GM23248 (cell line): ENCODE results near the gene SLC39A2. TPM values are rescaled to one million over a fixed set of nuclear protein-coding genes. Genes with fewer than 3 reads are reported as not detected.
"Not testable (repeated sequence)": the region's sequence is repeated elsewhere in the genome, so short reads cannot be mapped to it uniquely, and the experiment has no call there.

Experiments
- DNase-seq: peaks from one replicate; pipeline ENCODE4 v3.0.0-alpha.2; 2015
- H2AFZ ChIP-seq: fragments of 200-600 bp; sonication (generic); 2 replicates; pipeline ENCODE4 v1.6.1; 2016; ENCODE audit warnings: antibody characterized with exemption
- H3F3A ChIP-seq: fragments of 200-600 bp; sonication (generic); 2 replicates; pipeline ENCODE4 v1.6.1; 2016; ENCODE audit warnings: mild to moderate bottlenecking, antibody characterized with exemption, mixed run types; ENCODE audit not compliant: insufficient read depth
- H3K27ac ChIP-seq: fragments of 200-600 bp; sonication (generic); 2 replicates; pipeline ENCODE4 v1.5.1; 2016; ENCODE audit warnings: mild to moderate bottlenecking
- H3K27me3 ChIP-seq: fragments of 200-600 bp; sonication (generic); replicated peaks from 2 replicates; pipeline ENCODE4 v1.6.1; 2016; ENCODE audit warnings: mild to moderate bottlenecking; ENCODE audit not compliant: insufficient read depth
- H3K36me3 ChIP-seq: fragments of 200-600 bp; sonication (generic); 2 replicates; pipeline ENCODE4 v1.6.1; 2016; ENCODE audit warnings: low read depth, mild to moderate bottlenecking
- H3K4me1 ChIP-seq: fragments of 200-600 bp; sonication (generic); 2 replicates; pipeline ENCODE4 v1.6.1; 2016; ENCODE audit warnings: mild to moderate bottlenecking; ENCODE audit not compliant: insufficient read depth
- H3K4me2 ChIP-seq: fragments of 200-600 bp; sonication (generic); one replicate; pipeline ENCODE4 v1.6.1; 2016; ENCODE audit warnings: mild to moderate bottlenecking; ENCODE audit not compliant: unreplicated experiment
- H3K4me3 ChIP-seq: fragments of 200-600 bp; sonication (generic); 2 replicates; pipeline ENCODE4 v1.5.1; 2016; ENCODE audit warnings: mild to moderate bottlenecking
- H3K79me2 ChIP-seq: fragments of 200-600 bp; sonication (generic); 2 replicates; pipeline ENCODE4 v1.6.1; 2016; ENCODE audit warnings: mild to moderate bottlenecking; ENCODE audit not compliant: insufficient read depth
- H3K9ac ChIP-seq: fragments of 200-600 bp; sonication (generic); 2 replicates; pipeline ENCODE4 v1.6.1; 2016; ENCODE audit warnings: mild to moderate bottlenecking
- H3K9me2 ChIP-seq: fragments of 200-600 bp; sonication (generic); 2 replicates; pipeline ENCODE4 v1.6.1; 2016; ENCODE audit warnings: mixed run types, mild to moderate bottlenecking, moderate library complexity; ENCODE audit not compliant: insufficient read depth
- H3K9me3 ChIP-seq: fragments of 200-600 bp; sonication (generic); one replicate; pipeline ENCODE4 v1.6.1; 2017; ENCODE audit warnings: low read depth
- H4K20me1 ChIP-seq: fragments of 200-600 bp; sonication (generic); 2 replicates; pipeline ENCODE4 v1.6.0; 2016; ENCODE audit not compliant: insufficient read depth
- EZH2 ChIP-seq: fragments of 200-600 bp; sonication (generic); IDR thresholded peaks from 2 replicates; pipeline ENCODE4 v1.6.1; 2018; ENCODE audit warnings: antibody characterized with exemption, mild to moderate bottlenecking; ENCODE audit not compliant: insufficient read depth, poor library complexity, severe bottlenecking
- EZH2phosphoT487 ChIP-seq: fragments of 200-600 bp; sonication (generic); IDR thresholded peaks from 2 replicates; pipeline ENCODE4 v1.6.1; 2018; ENCODE audit warnings: antibody characterized with exemption, moderate library complexity, mild to moderate bottlenecking, low read depth; ENCODE audit not compliant: insufficient read depth
- WGBS, 2 experiments: methylation state at CpG; one replicate each; pipeline ENCODE4 v1.1.6; 2015 to 2017; ENCODE audit warnings: low lambda C conversion rate in 2 of 2, low coverage in 1 of 2; ENCODE audit errors: missing lambda C conversion rate in 2 of 2; 5-methylcytosine and 5-hydroxymethylcytosine counted together
- in situ Hi-C: fragments of 300-500 bp; cut with MboI; formaldehyde crosslinking; loops from 2 replicates; pipeline ENCODE4 v1.15.0; 2020
- polyA plus RNA-seq: library from polyadenylated mRNA; unstranded; fragments of >200 nt; fragmentation: Nextera tagmentation; extraction: Ambion mirVana; gene quantifications from 2 replicates; pipeline ENCODE4 v1.2.1, GENCODE V29; 2016
- total RNA-seq: library from RNA; depleted of rRNA; stranded (reverse); fragments of >200 nt; shearing (Covaris generic); gene quantifications from 2 replicates; pipeline ENCODE4 v1.2.3, GENCODE V29; 2014

SLC39A2 gene
- total and polyA plus RNA-seq, 2 experiments from 2014 or later: 0.24 TPM; not detected in 1

GRCh38 chr14:20997564-20997963 is 1.5 kb upstream of the SLC39A2 start:
- Histone ChIP-seq H3K79me2 (peaks cover 6% of the 10 kb centered on the region; the same call in 1 of the 2 replicates), H2AFZ (no peak overlapping the region), H3K9me2 (no peaks in the 10 kb centered on the region), H3K4me2 (no peak overlapping the region), H3K9ac (no peak overlapping the region), H3K9me3 (no peaks in the 10 kb centered on the region), H4K20me1 (no peaks in the 10 kb centered on the region), H3K4me3 (no peak overlapping the region), H3K36me3 (peaks cover 30% of the 10 kb centered on the region), H3K27me3 (no peaks in the 10 kb centered on the region), H3K27ac (no peak overlapping the region), H3F3A (peaks cover 23% of the 10 kb centered on the region), H3K4me1 (peaks cover 11% of the 10 kb centered on the region)
- DNase-seq: no peak
- in situ Hi-C loops: no loop called here
- TF ChIP-seq EZH2phosphoT487 (no peak), EZH2 (no peak)
- WGBS, 2 experiments: 65 to 71% methylated on average over 6 of the region's 6 CpGs

GRCh38 chr14:20998139-20998538 is 954 bp upstream of the SLC39A2 start:
- no peak overlapping the region for H2AFZ ChIP-seq
- no peak for DNase-seq
- in situ Hi-C loops: no loop called here
- H3K79me2 ChIP-seq: no peaks in the 10 kb centered on the region; the same call in 1 of the 2 replicates
- no peak overlapping the region for H3K9ac ChIP-seq
- peak overlapping the region; percentile 54 for H3K27ac ChIP-seq
- H3K4me2 ChIP-seq: no peak overlapping the region
- WGBS, 2 experiments: 60 to 62% methylated on average over 3 of the region's 3 CpGs
- H3K4me1 ChIP-seq: peaks cover 11% of the 10 kb centered on the region
- no peaks in the 10 kb centered on the region for H4K20me1 ChIP-seq
- TF ChIP-seq EZH2phosphoT487: no peak
- no peak for TF ChIP-seq EZH2
- H3K9me2 ChIP-seq: no peaks in the 10 kb centered on the region
- no peaks in the 10 kb centered on the region for H3K27me3 ChIP-seq
- no peak overlapping the region for H3K4me3 ChIP-seq
- H3K36me3 ChIP-seq: peaks cover 24% of the 10 kb centered on the region
- peaks cover 23% of the 10 kb centered on the region for H3F3A ChIP-seq
- H3K9me3 ChIP-seq: no peaks in the 10 kb centered on the region

DNA sequence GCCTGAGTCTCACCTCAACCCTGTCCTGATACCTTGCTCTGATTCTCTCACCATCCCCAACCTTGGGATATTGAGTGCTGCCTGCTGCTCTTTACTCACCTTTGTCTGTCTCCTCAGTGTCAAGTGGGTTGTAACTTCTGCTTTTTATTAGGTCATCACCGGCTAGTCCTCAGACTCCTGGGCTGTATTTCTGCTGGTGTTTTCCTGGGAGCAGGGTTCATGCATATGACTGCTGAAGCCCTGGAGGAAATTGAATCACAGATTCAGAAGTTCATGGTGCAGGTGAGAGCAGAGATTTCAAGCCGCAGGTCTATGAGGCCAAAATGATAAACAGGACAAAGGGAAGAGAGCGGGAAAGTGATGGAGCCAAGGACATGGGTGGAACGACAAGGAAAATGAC is 498 bp downstream of the SLC39A2 start:
- peaks cover 23% of the 10 kb centered on the region for H3F3A ChIP-seq
- H3K4me3 ChIP-seq: no peak overlapping the region
- 72 to 80% methylated on average over 4 of the region's 4 CpGs for WGBS, 2 experiments
- no peak overlapping the region for H3K9ac ChIP-seq
- H3K36me3 ChIP-seq: peaks cover 18% of the 10 kb centered on the region
- H3K9me3 ChIP-seq: no peaks in the 10 kb centered on the region
- no peak overlapping the region for H3K4me2 ChIP-seq
- no peaks in the 10 kb centered on the region for H3K27me3 ChIP-seq
- in situ Hi-C loops: no loop called here
- H4K20me1 ChIP-seq: no peaks in the 10 kb centered on the region
- H3K9me2 ChIP-seq: no peaks in the 10 kb centered on the region
- H2AFZ ChIP-seq: peak overlapping the region; percentile 59; the same call in 1 of the 2 replicates
- H3K27ac ChIP-seq: no peak overlapping the region
- no peak for TF ChIP-seq EZH2phosphoT487
- no peak for TF ChIP-seq EZH2
- H3K79me2 ChIP-seq: no peaks in the 10 kb centered on the region
- no peak for DNase-seq
- peaks cover 11% of the 10 kb centered on the region for H3K4me1 ChIP-seq

- 65 to 67% methylated on average over 7 of the region's 7 CpGs for WGBS, 2 experiments
- peaks cover 11% of the 10 kb centered on the region for H3K4me1 ChIP-seq
- in situ Hi-C loops: no loop called here
- no peak overlapping the region for H3K9ac ChIP-seq
- H3K9me2 ChIP-seq: no peaks in the 10 kb centered on the region
- H4K20me1 ChIP-seq: no peaks in the 10 kb centered on the region
- H2AFZ ChIP-seq: no peak overlapping the region
- TF ChIP-seq EZH2 (no peak), EZH2phosphoT487 (no peak)
- no peak for DNase-seq
- H3K79me2 ChIP-seq: no peaks in the 10 kb centered on the region
- peaks cover 23% of the 10 kb centered on the region for H3F3A ChIP-seq
- no peak overlapping the region for H3K27ac ChIP-seq
- no peaks in the 10 kb centered on the region for H3K27me3 ChIP-seq
- 0 out of 2 replicates have a peak, but pooled peaks cover 3% of the 10 kb centered on the region for H3K36me3 ChIP-seq
- H3K9me3 ChIP-seq: no peaks in the 10 kb centered on the region
- no peak overlapping the region for H3K4me2 ChIP-seq
- no peak overlapping the region for H3K4me3 ChIP-seq
Observed at GRCh38 chr14:21001218-21001617, 2.1 kb downstream of the SLC39A2 start.

DNA sequence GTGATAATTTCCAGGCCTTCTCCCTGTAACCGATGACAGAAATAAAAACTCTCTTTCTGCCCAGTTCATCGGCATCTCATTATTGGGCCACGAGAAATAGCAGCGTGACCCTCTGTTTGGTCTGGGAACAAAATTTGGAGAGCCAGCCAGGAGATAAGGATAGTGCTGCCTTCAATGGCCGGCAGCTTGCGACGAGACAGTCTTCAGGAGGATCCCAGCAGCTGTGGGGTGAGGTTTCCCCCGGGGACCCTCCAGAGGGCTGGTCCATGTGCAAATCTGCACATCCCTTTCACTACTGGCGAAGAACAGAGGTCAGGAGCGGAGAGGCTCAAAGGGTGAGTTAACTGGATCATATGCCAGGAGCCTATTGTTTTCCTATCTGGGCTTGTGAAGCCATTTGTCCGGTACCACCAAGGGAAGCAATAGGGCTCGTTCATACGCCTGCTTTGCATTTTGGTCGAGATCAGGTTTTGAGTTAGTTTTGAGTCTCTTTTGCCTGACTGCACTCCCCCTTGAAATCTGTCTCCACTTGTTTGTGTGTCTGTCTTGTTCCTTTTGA is 4.8 kb downstream of the SLC39A2 start:
- peaks cover 5% of the 10 kb centered on the region for H3K4me1 ChIP-seq
- no peak overlapping the region for H3K27ac ChIP-seq
- H3K4me3 ChIP-seq: no peak overlapping the region
- H3K9ac ChIP-seq: no peak overlapping the region
- no peaks in the 10 kb centered on the region for H3K36me3 ChIP-seq
- no peaks in the 10 kb centered on the region for H3K9me2 ChIP-seq
- H4K20me1 ChIP-seq: no peaks in the 10 kb centered on the region
- no peak for DNase-seq
- H3K27me3 ChIP-seq: no peaks in the 10 kb centered on the region
- no peak overlapping the region for H3K4me2 ChIP-seq
- H3K9me3 ChIP-seq: no peaks in the 10 kb centered on the region
- in situ Hi-C loops: no loop called here
- H2AFZ ChIP-seq: no peak overlapping the region
- no peaks in the 10 kb centered on the region for H3K79me2 ChIP-seq
- peaks cover 6% of the 10 kb centered on the region for H3F3A ChIP-seq
- no peak for TF ChIP-seq EZH2phosphoT487
- TF ChIP-seq EZH2: no peak
- WGBS, 2 experiments: 84 to 89% methylated on average over 14 of the region's 14 CpGs

- not testable (repeated sequence) for H3K9me3 ChIP-seq, H3K27me3 ChIP-seq, H2AFZ ChIP-seq, H3F3A ChIP-seq, H3K79me2 ChIP-seq, H3K4me2 ChIP-seq, H3K4me3 ChIP-seq, H3K9me2 ChIP-seq, H3K27ac ChIP-seq, DNase-seq, H3K9ac ChIP-seq, H3K4me1 ChIP-seq, H3K36me3 ChIP-seq, H4K20me1 ChIP-seq
- WGBS, 2 experiments: 68 to 75% methylated on average over 3 of the region's 3 CpGs
- in situ Hi-C loops: loop anchor here (10.0 kb wide), 1 partner anchor 85 kb away; the partner anchor contains the start of gene ZNF219
Observed at GRCh38 chr14:21009721-21010120, 10.6 kb downstream of the SLC39A2 start.
